Ishikawa (cell line): ENCODE results near the gene KCTD16.

Source experiments
- CEBPB ChIP-seq: IDR thresholded peaks from 2 replicates; pipeline ENCODE4 v1.6.1; 2012
- CREB1 ChIP-seq: IDR thresholded peaks from 2 replicates; pipeline ENCODE4 v1.6.1; 2012; ENCODE audit warnings: low read depth
- EGR1 ChIP-seq: IDR thresholded peaks from 2 replicates; pipeline ENCODE4 v1.6.1; 2012
- EP300 ChIP-seq: IDR thresholded peaks from 2 replicates; pipeline ENCODE4 v1.6.1; 2012; ENCODE audit warnings: borderline replicate concordance
- FOXM1 ChIP-seq: IDR thresholded peaks from 2 replicates; pipeline ENCODE4 v1.6.1; 2012; ENCODE audit warnings: low read depth, borderline replicate concordance
- MAX ChIP-seq: IDR thresholded peaks from 2 replicates; pipeline ENCODE4 v1.6.1; 2012
- NFIC ChIP-seq: IDR thresholded peaks from 2 replicates; pipeline ENCODE4 v1.6.1; 2012
- RAD21 ChIP-seq: IDR thresholded peaks from 2 replicates; pipeline ENCODE4 v1.6.1; 2012; ENCODE audit warnings: low read depth
- REST ChIP-seq: IDR thresholded peaks from 2 replicates; pipeline ENCODE4 v1.6.1; 2012; ENCODE audit warnings: low read depth, mild to moderate bottlenecking
- TAF1 ChIP-seq: IDR thresholded peaks from 2 replicates; pipeline ENCODE4 v1.6.1; 2012; ENCODE audit warnings: low read depth, mild to moderate bottlenecking
- TCF12 ChIP-seq: IDR thresholded peaks from 2 replicates; pipeline ENCODE4 v1.6.1; 2012; ENCODE audit warnings: low read depth
- TEAD4 ChIP-seq: IDR thresholded peaks from 2 replicates; pipeline ENCODE4 v1.6.1; 2012
- USF1 ChIP-seq: IDR thresholded peaks from 2 replicates; pipeline ENCODE4 v1.6.1; 2012
- YY1 ChIP-seq: IDR thresholded peaks from 2 replicates; pipeline ENCODE4 v1.6.1; 2012; ENCODE audit warnings: low read depth
- ZBTB7A ChIP-seq: IDR thresholded peaks from 2 replicates; pipeline ENCODE4 v1.6.1; 2012; ENCODE audit warnings: low read depth

Gene KCTD16

GRCh38 chr5:144295284-144295683 lies 124.6 kb downstream of the KCTD16 start:
- no peak for TF ChIP-seq EP300
- TF ChIP-seq USF1 = no peak
- no peak for TF ChIP-seq REST
- TF ChIP-seq CREB1 = no peak
- TF ChIP-seq RAD21 = no peak
- no peak for TF ChIP-seq CEBPB
- no peak for TF ChIP-seq YY1

GRCh38 chr5:144297081-144297480 lies 126.4 kb downstream of the KCTD16 start:
- TF ChIP-seq CREB1 (no peak), USF1 (no peak), MAX (no peak), EGR1 (no peak), CEBPB (no peak), REST (no peak), YY1 (no peak), TEAD4 (no peak), NFIC (no peak), RAD21 (no peak), ZBTB7A (no peak), TAF1 (no peak), FOXM1 (no peak), TCF12 (no peak), EP300 (no peak)

- TF ChIP-seq EGR1 (no peak), FOXM1 (no peak)
Observed at GRCh38 chr5:144298658-144299057, 128.0 kb downstream of the KCTD16 start.

GRCh38 chr5:144304688-144305087 lies 134.0 kb downstream of the KCTD16 start:
- no peak for TF ChIP-seq TCF12
- TF ChIP-seq FOXM1 = no peak
- TF ChIP-seq ZBTB7A = no peak
- no peak for TF ChIP-seq TAF1
- no peak for TF ChIP-seq RAD21
- no peak for TF ChIP-seq USF1
- TF ChIP-seq NFIC = no peak
- TF ChIP-seq YY1 = no peak
- TF ChIP-seq EP300 = no peak
- TF ChIP-seq CEBPB = no peak
- TF ChIP-seq REST = no peak
- no peak for TF ChIP-seq MAX
- TF ChIP-seq TEAD4 = no peak

GRCh38 chr5:144307736-144308135 lies 137.1 kb downstream of the KCTD16 start:
- TF ChIP-seq FOXM1 (no peak), MAX (no peak), REST (no peak), EP300 (no peak), ZBTB7A (no peak), RAD21 (no peak), TEAD4 (no peak), TAF1 (no peak), NFIC (no peak), USF1 (no peak), YY1 (no peak), TCF12 (no peak), CREB1 (no peak), CEBPB (no peak), EGR1 (no peak)
